Measurements from ENCODE around the gene TMEM203.

The TMEM203 gene

DNA sequence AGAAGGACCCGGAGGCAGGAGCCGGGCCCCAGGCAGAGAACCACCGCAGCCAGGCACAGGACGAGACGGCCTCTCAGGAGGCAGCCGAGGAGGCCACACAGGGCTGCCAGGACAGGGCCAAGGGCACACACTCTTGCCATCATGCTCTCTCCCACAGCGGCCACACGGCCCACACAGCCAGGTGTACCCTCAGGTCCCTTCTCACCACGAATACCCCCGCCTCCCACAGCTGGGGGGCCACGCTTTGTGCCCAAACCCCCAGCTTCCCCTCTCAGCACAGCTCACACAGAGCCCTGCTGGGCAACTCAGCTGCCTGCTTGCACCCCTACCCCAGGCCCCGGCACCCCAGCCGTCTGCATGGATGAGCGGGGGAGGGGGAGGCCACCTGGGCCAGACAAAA, 11.7 kb downstream of the TMEM203 start:
- DNase-seq = no peak

DNA sequence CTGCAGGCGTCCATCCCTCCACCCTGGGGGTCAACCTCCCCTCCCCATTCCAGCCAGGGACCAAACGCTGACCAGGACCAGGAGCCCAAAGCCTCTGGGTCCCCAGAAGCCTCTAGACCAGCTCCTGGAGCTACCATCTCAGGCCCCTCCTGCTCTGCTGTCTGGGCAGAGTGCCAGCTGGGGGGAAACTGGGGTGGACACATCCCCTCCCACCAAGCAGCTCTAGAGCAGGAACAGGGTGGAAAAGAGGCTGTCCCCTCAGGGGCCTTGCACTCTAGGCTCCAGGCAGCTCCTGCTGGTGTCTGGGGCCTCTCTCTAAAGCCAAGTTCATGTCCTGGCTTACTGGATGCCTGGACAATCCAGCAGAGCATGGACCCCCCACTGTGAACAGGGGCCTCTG, 12.6 kb downstream of the TMEM203 start:
- DNase-seq = no peak

DNA sequence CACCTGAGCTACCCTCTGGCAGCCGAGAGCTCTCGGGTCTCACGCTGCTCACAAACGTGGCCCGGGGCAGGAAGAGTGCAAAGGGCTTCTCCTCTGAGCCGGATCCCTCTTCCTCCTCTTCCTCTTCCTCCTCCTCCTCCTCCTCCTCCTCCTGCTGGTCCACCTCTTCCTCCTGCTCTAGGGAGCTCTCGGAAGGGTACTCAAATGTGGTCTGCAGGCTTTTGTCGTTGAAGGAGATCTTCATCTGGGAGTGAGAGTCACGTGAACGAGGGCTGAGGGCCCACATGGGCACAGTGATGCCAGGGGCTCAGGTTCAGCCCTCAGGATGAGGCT, 13.0 kb downstream of the TMEM203 start:
- DNase-seq = no peak

DNA sequence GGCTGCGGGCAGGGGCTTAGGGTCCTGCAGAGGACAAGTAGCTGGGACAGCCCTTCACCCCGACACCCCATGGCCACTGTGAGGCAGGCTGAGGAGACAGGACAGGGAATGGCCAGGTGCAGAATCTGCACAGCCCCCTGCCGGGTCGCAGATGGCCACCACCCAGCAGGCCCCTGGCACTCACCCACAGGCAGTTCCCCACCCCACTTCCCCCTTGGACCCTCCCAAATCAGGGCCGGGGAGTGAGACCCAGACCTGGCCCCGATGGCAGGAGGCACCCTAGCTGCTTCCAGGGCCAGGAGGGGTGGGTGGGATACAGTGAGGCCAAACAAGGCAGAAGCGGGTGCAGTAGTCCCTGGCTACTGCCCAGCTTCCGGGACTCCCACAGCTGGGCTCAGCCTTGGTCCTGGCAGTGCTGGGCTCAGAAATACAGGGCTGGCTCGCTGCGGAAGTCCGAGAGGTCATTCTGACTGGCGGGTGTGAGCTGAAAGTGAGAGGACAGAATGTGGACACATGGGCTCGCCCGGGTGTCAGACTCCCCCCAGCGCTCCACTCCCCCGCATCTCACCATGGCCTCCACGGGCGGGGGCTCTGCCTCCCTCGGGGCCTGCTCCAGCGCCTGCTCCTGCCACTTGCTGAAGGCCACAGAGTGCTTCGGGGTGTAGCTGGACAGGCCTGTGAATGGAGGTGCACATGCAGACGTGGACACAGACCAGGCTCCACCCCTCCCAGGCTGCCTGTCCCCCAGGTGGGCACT, 13.6 kb downstream of the TMEM203 start:
- no peak for DNase-seq

GRCh38 chr9:137191245-137191644, 14.2 kb downstream of the TMEM203 start:
- DNase-seq = no peak

- DNase-seq = no peak
These were observed 15.1 kb downstream of the TMEM203 start for GRCh38 chr9:137190315-137190856.

DNA sequence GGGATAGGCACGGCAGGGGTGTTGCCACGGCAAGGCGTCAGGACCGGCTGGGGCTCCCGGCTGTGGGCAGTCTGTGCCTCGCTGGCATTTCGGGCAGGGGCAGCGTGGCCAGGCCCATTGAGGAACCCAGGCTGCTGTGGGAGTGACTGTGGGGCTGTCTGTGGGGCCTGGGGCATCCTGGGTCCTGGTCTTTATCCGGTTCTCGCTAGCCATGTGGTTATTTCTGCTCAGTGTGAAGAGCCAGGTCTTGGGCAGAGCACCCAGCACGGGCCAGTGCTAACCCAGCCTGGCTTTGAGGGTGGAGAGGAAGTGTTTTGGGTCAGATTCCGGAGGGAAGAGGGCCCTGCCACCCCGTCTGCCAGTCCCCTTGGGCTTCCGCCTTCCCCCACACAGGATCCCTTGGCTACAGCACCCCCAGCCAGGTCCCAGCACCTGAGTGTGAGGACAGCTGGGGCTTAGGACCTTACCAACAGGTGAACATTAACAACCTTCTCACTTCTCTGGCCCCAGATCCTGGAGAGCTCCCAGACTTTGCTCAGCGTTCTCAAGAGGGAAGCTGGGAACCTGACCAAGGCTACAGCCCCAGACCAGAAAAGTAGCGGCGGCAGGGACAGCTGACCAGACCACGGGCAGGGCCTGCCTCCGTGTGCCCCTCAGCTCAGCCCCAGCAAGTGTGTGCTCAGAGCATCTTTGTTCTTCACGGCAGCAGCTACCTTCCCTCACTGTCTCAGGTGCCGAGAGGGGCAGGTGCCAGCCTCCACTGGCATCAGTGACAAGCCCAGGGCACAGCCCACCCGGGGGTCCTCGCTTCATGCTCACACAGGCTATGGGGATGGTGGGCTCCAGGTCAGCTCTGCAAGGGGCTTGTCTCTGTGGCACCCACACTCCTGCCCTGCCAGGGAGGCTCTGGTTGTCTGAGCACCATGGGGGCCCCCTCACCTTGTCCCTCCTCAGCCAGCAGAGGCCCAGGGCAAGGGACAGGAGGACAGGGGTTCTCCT, 15.9 kb downstream of the TMEM203 start:
- no peak for DNase-seq

GRCh38 chr9:137188490-137189296, 16.8 kb downstream of the TMEM203 start, which contains the start of the genes ANAPC2 and SSNA1:
TSS of gene ANAPC2 (minus strand) at chr9:137188560. CDS start at chr9:137188532, 28 bp downstream.
TSS of gene SSNA1 (plus strand) at chr9:137188676. CDS start at chr9:137188727, 51 bp downstream.
- DNase-seq = peak; percentile 81

GRCh38 chr9:137188086-137188489, 17.4 kb downstream of the TMEM203 start:
- no peak for DNase-seq

- no peak for DNase-seq
These were observed 18.1 kb downstream of the TMEM203 start for GRCh38 chr9:137187386-137187785.

DNA sequence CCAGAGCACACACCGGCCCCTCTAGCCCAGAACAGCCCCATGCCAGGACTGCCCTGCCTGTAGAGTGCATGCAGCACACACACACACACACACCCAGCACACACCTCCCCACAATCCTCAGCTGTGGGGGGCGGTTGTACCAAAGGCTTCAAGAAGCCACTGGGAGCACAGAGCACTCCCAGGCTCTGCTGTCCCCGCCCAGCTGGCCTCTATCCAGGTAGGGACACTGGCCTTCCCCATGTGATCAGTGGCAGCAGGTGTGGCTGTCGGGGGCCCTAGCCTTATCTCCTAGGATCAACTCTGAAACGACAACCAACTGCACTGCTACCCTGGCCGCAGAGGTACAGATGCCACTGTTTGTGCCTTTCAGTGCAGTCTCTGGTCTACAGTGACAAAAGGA, 19.1 kb downstream of the TMEM203 start:
- no peak for DNase-seq

DNA sequence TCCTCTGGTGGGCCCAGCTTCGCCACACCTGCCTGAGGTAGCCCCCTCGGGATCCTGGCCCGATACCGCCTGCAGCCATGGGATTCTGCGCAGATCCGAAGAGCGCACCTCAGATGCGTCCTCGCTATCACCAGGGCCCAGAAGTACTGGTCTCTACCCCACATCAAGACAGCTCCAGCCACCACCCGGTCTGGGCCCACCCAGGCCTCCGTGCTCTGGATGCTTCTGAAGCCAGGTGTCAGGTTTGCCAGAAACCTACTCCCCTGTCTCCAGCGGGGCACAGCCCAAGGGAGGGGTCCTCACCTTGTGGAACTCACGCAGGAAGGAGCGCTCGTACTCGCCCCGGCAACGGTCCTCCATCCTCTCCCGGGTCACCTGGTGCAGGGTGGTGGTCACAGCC, 19.5 kb downstream of the TMEM203 start:
- no peak for DNase-seq

GRCh38 chr9:137184881-137185660, 20.4 kb downstream of the TMEM203 start:
- DNase-seq = no peak

GRCh38 chr9:137183980-137184595, 21.4 kb downstream of the TMEM203 start:
- no peak for DNase-seq

GRCh38 chr9:137182836-137183235, 22.6 kb downstream of the TMEM203 start:
- DNase-seq = no peak

GRCh38 chr9:137181680-137182079, 23.8 kb downstream of the TMEM203 start:
- DNase-seq = no peak

DNA sequence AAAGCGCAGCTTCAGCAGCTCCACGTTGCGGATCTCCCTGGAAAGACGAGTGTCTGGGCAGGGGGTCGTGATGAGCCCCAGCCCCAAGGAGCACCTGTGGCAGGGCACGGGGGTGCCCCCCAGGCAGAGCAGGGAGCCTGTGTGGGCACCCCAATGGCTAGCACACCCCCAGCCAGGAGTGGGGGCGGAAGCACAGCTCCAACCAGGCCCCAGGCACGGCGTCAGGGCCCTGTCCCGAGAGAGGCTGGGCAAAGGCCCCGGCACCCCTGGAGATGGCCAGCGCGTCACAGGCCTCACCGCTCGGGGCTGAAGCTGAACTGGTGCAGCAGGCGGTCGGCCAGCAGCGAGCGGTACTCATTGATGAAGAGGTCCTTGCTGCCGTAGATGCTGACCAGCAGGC, 25.0 kb downstream of the TMEM203 start:
- no peak for DNase-seq

- no peak for DNase-seq
These were observed 25.7 kb downstream of the TMEM203 start for GRCh38 chr9:137179761-137180160.

GRCh38 chr9:137178939-137179630, 26.4 kb downstream of the TMEM203 start:
- no peak for DNase-seq

- DNase-seq = no peak
These were observed 27.1 kb downstream of the TMEM203 start for GRCh38 chr9:137178201-137178938.

Measured in GOT3 (cell line).